Chondrocyte (in vitro differentiated cells): ENCODE data around the gene DCHS2. TPM values are rescaled to one million over a fixed set of nuclear protein-coding genes. Genes with fewer than 3 reads are reported as not detected.

Experiments used
- DNase-seq: peaks from one replicate; pipeline ENCODE4 v3.0.0; 2021; ENCODE audit warnings: mixed read lengths, low spot score
- H3K27ac Mint-ChIP-seq: one replicate; pipeline ENCODE4 v1.8.0; 2021; ENCODE audit warnings: mild to moderate bottlenecking, moderate library complexity, mixed read lengths; ENCODE audit not compliant: unreplicated experiment
- H3K27me3 Mint-ChIP-seq: 2 replicates; pipeline ENCODE4 v1.8.0; 2021; ENCODE audit warnings: low read depth, mixed read lengths
- H3K36me3 Mint-ChIP-seq: 2 replicates; pipeline ENCODE4 v1.8.0; 2021; ENCODE audit warnings: low read depth, mixed read lengths
- H3K4me1 Mint-ChIP-seq: 2 replicates; pipeline ENCODE4 v1.8.0; 2021; ENCODE audit warnings: low read depth, mild to moderate bottlenecking, mixed read lengths
- H3K4me3 Mint-ChIP-seq: one replicate; pipeline ENCODE4 v1.8.0; 2021; ENCODE audit warnings: mild to moderate bottlenecking, moderate library complexity, mixed read lengths; ENCODE audit not compliant: unreplicated experiment
- H3K9me3 Mint-ChIP-seq: 2 replicates; pipeline ENCODE4 v1.8.0; 2021; ENCODE audit warnings: low read depth, mixed read lengths
- CTCF ChIP-seq: fragments of 200-600 bp; sonication (generic); IDR thresholded peaks from 2 replicates; pipeline ENCODE4 v1.5.0; 2021; ENCODE audit warnings: antibody characterized with exemption, mild to moderate bottlenecking, moderate library complexity
- total RNA-seq: library from RNA; stranded (reverse); gene quantifications from 3 replicates; pipeline ENCODE4 v1.2.1, GENCODE V29; 2021

The DCHS2 gene
- total RNA-seq, 1 donor from 2014 or later = not detected

- peaks cover 35% of the 10 kb centered on the region for H3K27me3 Mint-ChIP-seq
- TF ChIP-seq CTCF = no peak
- H3K27ac Mint-ChIP-seq = no peak overlapping the region
- no peak overlapping the region for H3K4me3 Mint-ChIP-seq
- no peaks in the 10 kb centered on the region for H3K9me3 Mint-ChIP-seq
- peaks cover 10% of the 10 kb centered on the region for H3K4me1 Mint-ChIP-seq
- H3K36me3 Mint-ChIP-seq = no peaks in the 10 kb centered on the region
- DNase-seq = no peak
These were observed 123.9 kb downstream of the DCHS2 start for GRCh38 chr4:154367659-154368058.

- no peaks in the 10 kb centered on the region for H3K9me3 Mint-ChIP-seq
- H3K27ac Mint-ChIP-seq = no peak overlapping the region
- DNase-seq = no peak
- no peaks in the 10 kb centered on the region for H3K36me3 Mint-ChIP-seq
- H3K4me3 Mint-ChIP-seq = no peak overlapping the region
- no peak for TF ChIP-seq CTCF
- H3K27me3 Mint-ChIP-seq = peaks cover 36% of the 10 kb centered on the region
- peaks cover 10% of the 10 kb centered on the region for H3K4me1 Mint-ChIP-seq
These were observed 124.6 kb downstream of the DCHS2 start for GRCh38 chr4:154366956-154367355.

- H3K4me1 Mint-ChIP-seq = peaks cover 10% of the 10 kb centered on the region
- no peak for DNase-seq
- H3K36me3 Mint-ChIP-seq = no peaks in the 10 kb centered on the region
- no peaks in the 10 kb centered on the region for H3K9me3 Mint-ChIP-seq
- H3K27ac Mint-ChIP-seq = peak overlapping the region; percentile 41
- no peak overlapping the region for H3K4me3 Mint-ChIP-seq
- peaks cover 24% of the 10 kb centered on the region for H3K27me3 Mint-ChIP-seq
- TF ChIP-seq CTCF = no peak
These were observed 127.3 kb downstream of the DCHS2 start for GRCh38 chr4:154364066-154364845.

- TF ChIP-seq CTCF = no peak
- Mint-ChIP-seq H3K9me3 (no peaks in the 10 kb centered on the region), H3K4me3 (no peak overlapping the region), H3K36me3 (no peaks in the 10 kb centered on the region), H3K27ac (no peak overlapping the region), H3K27me3 (peaks cover 23% of the 10 kb centered on the region), H3K4me1 (peaks cover 10% of the 10 kb centered on the region)
- DNase-seq = no peak
These were observed 130.1 kb downstream of the DCHS2 start for GRCh38 chr4:154361450-154361849.

- H3K4me3 Mint-ChIP-seq = no peak overlapping the region
- no peaks in the 10 kb centered on the region for H3K9me3 Mint-ChIP-seq
- TF ChIP-seq CTCF = no peak
- H3K36me3 Mint-ChIP-seq = no peaks in the 10 kb centered on the region
- H3K4me1 Mint-ChIP-seq = peaks cover 10% of the 10 kb centered on the region
- DNase-seq = no peak
- no peak overlapping the region for H3K27ac Mint-ChIP-seq
- peaks cover 21% of the 10 kb centered on the region for H3K27me3 Mint-ChIP-seq
These were observed 131.1 kb downstream of the DCHS2 start for GRCh38 chr4:154360491-154360890.
